ENCODE data around the gene CBX4. TPM values are rescaled to one million over a fixed set of nuclear protein-coding genes. Genes with fewer than 3 reads are reported as not detected.

Gene CBX4
- total RNA-seq, 1 donor from 2014 or later: 16.9 TPM

DNA sequence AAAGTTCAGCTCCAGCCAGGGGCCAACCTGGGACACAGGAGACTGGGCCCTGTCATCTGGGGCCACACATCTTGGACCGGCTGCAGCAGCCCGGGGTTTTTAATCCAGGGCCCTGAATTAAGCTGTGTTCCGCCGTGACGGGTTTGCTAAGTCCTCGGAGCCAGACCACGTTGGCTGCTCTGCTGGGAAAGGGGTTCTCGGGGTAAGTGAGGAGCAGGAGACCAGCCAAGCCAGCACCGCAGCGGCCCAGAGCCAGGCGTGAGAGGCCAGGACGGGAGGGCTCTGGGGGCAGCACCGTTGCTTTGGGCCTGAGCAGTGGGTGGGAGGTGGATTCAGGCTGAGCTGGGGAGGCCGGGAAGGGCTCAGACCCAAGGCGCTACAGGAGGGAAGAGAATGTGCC is 31.3 kb upstream of the CBX4 start:
- Mint-ChIP-seq H3K27ac (ENCODE audit: unreplicated experiment) (no peak overlapping the region), H3K27me3 (ENCODE audit: low read depth, unreplicated experiment) (peaks cover 31% of the 10 kb centered on the region), H3K4me1 (ENCODE audit: low read depth, unreplicated experiment) (no peaks in the 10 kb centered on the region), H3K4me3 (ENCODE audit: unreplicated experiment) (no peak overlapping the region), H3K9me3 (ENCODE audit: unreplicated experiment) (no peaks in the 10 kb centered on the region), H3K36me3 (ENCODE audit: low read depth, unreplicated experiment) (no peaks in the 10 kb centered on the region)
- Histone ChIP-seq H3K9ac (ENCODE audit: low read length) (no peak overlapping the region), H3K27ac (ENCODE audit: low read depth, low read length) (no peak overlapping the region), H3K36me3 (ENCODE audit: insufficient read depth, low read length) (no peaks in the 10 kb centered on the region), H3K9me3 (ENCODE audit: insufficient read depth, low read depth, low read length) (no peaks in the 10 kb centered on the region), H3K79me2 (ENCODE audit: insufficient read depth, low read length) (no peaks in the 10 kb centered on the region), H3K4me1 (ENCODE audit: insufficient read depth, low read length) (no peaks in the 10 kb centered on the region), H3K4me2 (ENCODE audit: low read length) (no peak overlapping the region), H3K4me3 (ENCODE audit: insufficient read depth, low read depth, low read length) (no peak overlapping the region), H3K27me3 (ENCODE audit: insufficient read depth, low read length) (no peaks in the 10 kb centered on the region), H4K20me1 (ENCODE audit: insufficient read depth, low read length) (no peaks in the 10 kb centered on the region), H2AFZ (ENCODE audit: low read depth, low read length) (no peak overlapping the region)
- FAIRE-seq (no peak), DNase-seq (ENCODE audit: low read depth) (no peak)
- no peak for TF ChIP-seq EZH2 (IDR thresholded peaks at IDR 0.05; ENCODE audit: insufficient read depth, low read length)
- TF ChIP-seq, protein P1, sequence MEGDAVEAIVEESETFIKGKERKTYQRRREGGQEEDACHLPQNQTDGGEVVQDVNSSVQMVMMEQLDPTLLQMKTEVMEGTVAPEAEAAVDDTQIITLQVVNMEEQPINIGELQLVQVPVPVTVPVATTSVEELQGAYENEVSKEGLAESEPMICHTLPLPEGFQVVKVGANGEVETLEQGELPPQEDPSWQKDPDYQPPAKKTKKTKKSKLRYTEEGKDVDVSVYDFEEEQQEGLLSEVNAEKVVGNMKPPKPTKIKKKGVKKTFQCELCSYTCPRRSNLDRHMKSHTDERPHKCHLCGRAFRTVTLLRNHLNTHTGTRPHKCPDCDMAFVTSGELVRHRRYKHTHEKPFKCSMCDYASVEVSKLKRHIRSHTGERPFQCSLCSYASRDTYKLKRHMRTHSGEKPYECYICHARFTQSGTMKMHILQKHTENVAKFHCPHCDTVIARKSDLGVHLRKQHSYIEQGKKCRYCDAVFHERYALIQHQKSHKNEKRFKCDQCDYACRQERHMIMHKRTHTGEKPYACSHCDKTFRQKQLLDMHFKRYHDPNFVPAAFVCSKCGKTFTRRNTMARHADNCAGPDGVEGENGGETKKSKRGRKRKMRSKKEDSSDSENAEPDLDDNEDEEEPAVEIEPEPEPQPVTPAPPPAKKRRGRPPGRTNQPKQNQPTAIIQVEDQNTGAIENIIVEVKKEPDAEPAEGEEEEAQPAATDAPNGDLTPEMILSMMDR (IDR thresholded peaks at IDR 0.05; ENCODE audit: insufficient read depth, low read depth, low read length): no peak

DNA sequence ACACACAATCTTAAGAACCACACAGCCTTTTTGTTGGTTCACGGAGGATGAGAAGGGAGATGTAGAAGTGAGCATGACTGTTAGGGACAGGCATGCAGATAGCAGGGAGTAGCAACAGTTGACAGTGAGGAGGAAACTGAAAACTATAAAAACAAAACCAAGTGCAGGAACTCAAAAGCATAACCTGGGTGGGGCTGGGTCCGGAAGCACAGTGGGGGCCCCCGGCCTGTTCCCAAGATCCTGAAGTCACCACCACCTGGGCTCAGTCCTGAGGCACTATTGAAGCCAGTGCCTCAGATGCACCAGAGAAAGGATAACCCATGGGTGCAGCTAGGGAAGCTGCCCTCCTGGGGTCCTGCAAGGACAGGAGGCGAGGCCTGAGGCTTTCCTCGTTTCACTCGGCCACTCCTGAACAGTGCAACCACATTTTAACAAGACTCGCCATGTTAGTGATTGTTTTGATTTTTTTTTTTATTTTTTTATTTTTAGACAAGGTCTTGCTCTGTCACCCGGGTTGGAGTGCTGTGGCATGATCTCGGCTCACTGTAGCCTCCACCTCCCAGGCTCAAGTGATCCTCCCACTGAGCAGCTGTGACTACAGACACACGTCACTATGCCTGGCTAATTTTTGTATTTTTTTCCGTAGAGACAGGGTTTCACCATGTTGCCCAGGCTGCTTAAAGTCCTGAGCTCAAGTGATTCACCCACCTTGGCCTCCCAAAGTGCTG is 27.7 kb upstream of the CBX4 start:
- no peaks in the 10 kb centered on the region for H3K9me3 ChIP-seq (ENCODE audit: insufficient read depth, low read depth, low read length)
- Mint-ChIP-seq H3K9me3 (ENCODE audit: unreplicated experiment) (no peaks in the 10 kb centered on the region), H3K4me3 (ENCODE audit: unreplicated experiment) (no peak overlapping the region), H3K4me1 (ENCODE audit: low read depth, unreplicated experiment) (no peaks in the 10 kb centered on the region), H3K27me3 (ENCODE audit: low read depth, unreplicated experiment) (peaks cover 35% of the 10 kb centered on the region), H3K36me3 (ENCODE audit: low read depth, unreplicated experiment) (no peaks in the 10 kb centered on the region), H3K27ac (ENCODE audit: unreplicated experiment) (no peak overlapping the region)
- no peak overlapping the region for H3K4me2 ChIP-seq (ENCODE audit: low read length)
- no peak overlapping the region for H2AFZ ChIP-seq (ENCODE audit: low read depth, low read length)
- no peak overlapping the region for H3K27ac ChIP-seq (ENCODE audit: low read depth, low read length)
- no peaks in the 10 kb centered on the region for H3K36me3 ChIP-seq (ENCODE audit: insufficient read depth, low read length)
- TF ChIP-seq EZH2 (IDR thresholded peaks at IDR 0.05; ENCODE audit: insufficient read depth, low read length): no peak
- TF ChIP-seq, protein P1 (IDR thresholded peaks at IDR 0.05; ENCODE audit: insufficient read depth, low read depth, low read length): no peak
- FAIRE-seq: no peak
- DNase-seq (ENCODE audit: low read depth): no peak
- no peaks in the 10 kb centered on the region for H4K20me1 ChIP-seq (ENCODE audit: insufficient read depth, low read length)
- no peaks in the 10 kb centered on the region for H3K79me2 ChIP-seq (ENCODE audit: insufficient read depth, low read length)
- no peaks in the 10 kb centered on the region for H3K4me1 ChIP-seq (ENCODE audit: insufficient read depth, low read length)
- H3K4me3 ChIP-seq (ENCODE audit: insufficient read depth, low read depth, low read length): no peak overlapping the region
- no peak overlapping the region for H3K9ac ChIP-seq (ENCODE audit: low read length)
- H3K27me3 ChIP-seq (ENCODE audit: insufficient read depth, low read length): peaks cover 10% of the 10 kb centered on the region
